Fibroblast of lung (primary cell): Measurements from ENCODE around the gene SPRR2G. TPM values are rescaled to one million over a fixed set of nuclear protein-coding genes. Genes with fewer than 3 reads are reported as not detected.

ENCODE experiments used
- DNase-seq, 2 donors: peaks; one replicate each; pipeline versions ENCODE4 v3.0.0 to v3.0.0-alpha.2; 2010; ENCODE audit warnings: low read depth in 2 of 2
- H2AFZ ChIP-seq: 2 replicates; pipeline ENCODE4 v1.5.1; 2012; ENCODE audit warnings: low read length, control low read depth, inconsistent platforms
- H3K27ac ChIP-seq: 2 replicates; pipeline ENCODE4 v1.5.1; 2011; ENCODE audit warnings: low read length, control low read depth; ENCODE audit not compliant: insufficient read depth
- H3K27me3 ChIP-seq: 2 replicates; pipeline ENCODE4 v1.5.1; 2011; ENCODE audit warnings: mild to moderate bottlenecking, low read length; ENCODE audit not compliant: control insufficient read depth, insufficient read depth
- H3K36me3 ChIP-seq: 2 replicates; pipeline ENCODE4 v1.5.1; 2011; ENCODE audit warnings: low read length; ENCODE audit not compliant: control insufficient read depth, insufficient read depth
- H3K4me1 ChIP-seq: 2 replicates; pipeline ENCODE4 v1.5.1; 2011; ENCODE audit warnings: low read length; ENCODE audit not compliant: control insufficient read depth, insufficient read depth; ENCODE audit errors: extremely low read depth
- H3K4me2 ChIP-seq: 2 replicates; pipeline ENCODE4 v1.5.1; 2011; ENCODE audit warnings: low read length, control low read depth; ENCODE audit not compliant: insufficient read depth; ENCODE audit errors: extremely low read depth
- H3K4me3 ChIP-seq, 4 experiments: fragments of 200-600 bp in 1 of 4; sonication (generic) in 1 of 4; replicated peaks in 1 of 4; 2 replicates each; pipeline ENCODE4 v1.5.1; 2011 to 2016; ENCODE audit warnings: low read length in 4 of 4, low read depth in 3 of 4, mild to moderate bottlenecking in 3 of 4, control low read depth in 2 of 4, inconsistent platforms in 1 of 4, mixed read lengths in 1 of 4; ENCODE audit not compliant: insufficient read depth in 1 of 4; ENCODE audit errors: control extremely low read depth in 1 of 4
- H3K79me2 ChIP-seq: 2 replicates; pipeline ENCODE4 v1.5.1; 2012; ENCODE audit warnings: mild to moderate bottlenecking, low read length, inconsistent platforms; ENCODE audit not compliant: control insufficient read depth, insufficient read depth
- H3K9ac ChIP-seq: 2 replicates; pipeline ENCODE4 v1.5.1; 2011; ENCODE audit warnings: mild to moderate bottlenecking, low read length, control low read depth; ENCODE audit not compliant: insufficient read depth
- H3K9me3 ChIP-seq: 2 replicates; pipeline ENCODE4 v1.5.1; 2012; ENCODE audit warnings: low read depth, low read length; ENCODE audit not compliant: control insufficient read depth, insufficient read depth
- H4K20me1 ChIP-seq: 2 replicates; pipeline ENCODE4 v1.5.1; 2011; ENCODE audit warnings: low read length; ENCODE audit not compliant: control insufficient read depth, insufficient read depth; ENCODE audit errors: extremely low read depth
- CTCF ChIP-seq, 2 donors: IDR thresholded peaks in 1 of 2; conservative IDR thresholded peaks in 1 of 2; 1 replicate in 1 of 2; 2 replicates in 1 of 2; pipeline ENCODE4 v1.5.1; 2011 to 2012; ENCODE audit warnings: low read length in 2 of 2, control low read depth in 1 of 2, inconsistent platforms in 1 of 2, low read depth in 1 of 2, mild to moderate bottlenecking in 1 of 2
- EZH2 ChIP-seq: IDR thresholded peaks from 2 replicates; pipeline ENCODE4 v1.5.1; 2012; ENCODE audit warnings: low read length, control low read depth, mild to moderate bottlenecking; ENCODE audit errors: missing control alignments
- polyA minus RNA-seq: library from RNA; depleted of rRNA, polyadenylated mRNA; stranded (reverse); fragments of >200 nt; gene quantifications from 2 replicates; pipeline ENCODE4 v1.2.3, GENCODE V29; 2011; ENCODE audit warnings: low replicate concordance
- polyA plus RNA-seq, 2 donors: library from polyadenylated mRNA; depleted of rRNA in 1 of 2; stranded (reverse) in 1 of 2; unstranded in 1 of 2; fragments of >200 nt; gene quantifications; 2 replicates each; pipeline ENCODE4 v1.2.1, GENCODE V29; 2011 to 2012; ENCODE audit warnings: missing spikeins in 1 of 2
- total RNA-seq: library from RNA; depleted of rRNA; stranded (reverse); fragments of >200 nt; gene quantifications from 2 replicates; pipeline ENCODE4 v1.2.1, GENCODE V29; 2014

The SPRR2G gene
- total RNA-seq: not detected in 2 replicates
- polyA plus RNA-seq: not detected in 2 replicates
- not detected in 2 replicates for polyA plus RNA-seq (2012)
- not detected in 2 replicates for polyA minus RNA-seq

- Histone ChIP-seq H3K27ac (no peak within 1 kb of the TSS), H3K9ac (no peak within 1 kb of the TSS), H3K4me1 (no peaks in the 10 kb centered on the region), H4K20me1 (no peaks in the 10 kb centered on the region), H3K36me3 (no peaks in the 10 kb centered on the region), H3K79me2 (no peaks in the 10 kb centered on the region), H3K27me3 (no peaks in the 10 kb centered on the region), H3K9me3 (no peaks in the 10 kb centered on the region), H2AFZ (no peak within 1 kb of the TSS), H3K4me2 (no peak within 1 kb of the TSS), H3K4me3 (no peak within 1 kb of the TSS)
- DNase-seq: no peak
- TF ChIP-seq EZH2 (no peak), CTCF (conservative IDR thresholded peaks at IDR 0.05 in 1 of 2, IDR thresholded peaks at IDR 0.05 in 1 of 2; ENCODE audit: low read depth in 1 of 2, low read length in 2 of 2) (no peak)
These were observed at the start of gene SPRR2G for GRCh38 chr1:153150846-153151245. Gene SPRR2G (minus strand): TSS chr1:153150890. CDS start chr1:153150110, 780 bp downstream.

- no peak overlapping the region for H3K4me3 ChIP-seq
- no peaks in the 10 kb centered on the region for H3K9me3 ChIP-seq
- no peak for DNase-seq
- TF ChIP-seq EZH2 (no peak), CTCF (conservative IDR thresholded peaks at IDR 0.05 in 1 of 2, IDR thresholded peaks at IDR 0.05 in 1 of 2; ENCODE audit: low read depth in 1 of 2, low read length in 2 of 2) (no peak)
- no peak overlapping the region for H3K27ac ChIP-seq
- no peak overlapping the region for H3K9ac ChIP-seq
- H3K4me1 ChIP-seq: no peaks in the 10 kb centered on the region
- no peaks in the 10 kb centered on the region for H3K79me2 ChIP-seq
- H3K27me3 ChIP-seq: no peaks in the 10 kb centered on the region
- H2AFZ ChIP-seq: no peak overlapping the region
- no peaks in the 10 kb centered on the region for H3K36me3 ChIP-seq
- H3K4me2 ChIP-seq: no peak overlapping the region
- H4K20me1 ChIP-seq: no peaks in the 10 kb centered on the region
These were observed 44.5 kb upstream of the SPRR2G start for GRCh38 chr1:153195216-153195615.

GRCh38 chr1:153194331-153195050, 43.8 kb upstream of the SPRR2G start:
- no peak for DNase-seq
- no peak overlapping the region for H3K4me2 ChIP-seq
- no peaks in the 10 kb centered on the region for H3K4me1 ChIP-seq
- H3K27ac ChIP-seq: no peak overlapping the region
- TF ChIP-seq CTCF (conservative IDR thresholded peaks at IDR 0.05 in 1 of 2, IDR thresholded peaks at IDR 0.05 in 1 of 2; ENCODE audit: low read depth in 1 of 2, low read length in 2 of 2) (no peak), EZH2 (no peak)
- no peaks in the 10 kb centered on the region for H4K20me1 ChIP-seq
- H3K36me3 ChIP-seq: no peaks in the 10 kb centered on the region
- no peaks in the 10 kb centered on the region for H3K9me3 ChIP-seq
- no peak overlapping the region for H3K4me3 ChIP-seq
- no peak overlapping the region for H3K9ac ChIP-seq
- H3K79me2 ChIP-seq: no peaks in the 10 kb centered on the region
- H3K27me3 ChIP-seq: no peaks in the 10 kb centered on the region
- H2AFZ ChIP-seq: no peak overlapping the region
